Measurements from ENCODE around the gene C15orf62.

Gene C15orf62

DNA sequence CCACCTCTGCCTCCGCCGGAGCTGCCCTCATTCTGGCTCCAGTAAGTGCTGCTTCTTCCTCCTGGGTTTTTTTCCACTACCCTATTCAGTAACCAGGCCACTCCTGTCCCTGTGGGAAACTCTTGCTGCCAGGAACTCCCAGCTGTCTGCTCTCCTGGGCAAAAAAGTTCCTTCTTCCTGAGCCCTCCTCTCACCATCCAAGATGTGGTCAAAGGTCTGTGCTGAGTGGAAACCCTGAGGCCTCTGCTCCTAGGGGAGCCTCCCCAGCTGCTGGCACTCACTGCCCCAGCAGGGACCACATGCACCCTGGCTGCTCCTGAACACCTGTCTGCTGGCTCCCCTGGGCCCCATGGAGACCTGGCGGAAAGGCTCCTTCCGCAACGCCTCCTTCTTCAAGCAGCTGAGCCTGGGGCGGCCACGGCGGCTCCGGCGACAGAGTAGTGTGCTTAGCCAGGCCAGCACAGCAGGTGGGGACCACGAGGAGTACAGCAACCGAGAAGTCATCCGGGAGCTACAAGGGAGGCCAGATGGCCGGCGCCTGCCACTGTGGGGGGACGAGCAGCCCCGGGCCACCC lies 454 bp downstream of the C15orf62 start:
- Histone ChIP-seq H3K4me1 (ENCODE audit: control insufficient read depth, low read depth, low read length) (peaks cover 10% of the 10 kb centered on the region), H3K36me3 (ENCODE audit: control insufficient read depth, low read depth, low read length) (peaks cover 15% of the 10 kb centered on the region)

DNA sequence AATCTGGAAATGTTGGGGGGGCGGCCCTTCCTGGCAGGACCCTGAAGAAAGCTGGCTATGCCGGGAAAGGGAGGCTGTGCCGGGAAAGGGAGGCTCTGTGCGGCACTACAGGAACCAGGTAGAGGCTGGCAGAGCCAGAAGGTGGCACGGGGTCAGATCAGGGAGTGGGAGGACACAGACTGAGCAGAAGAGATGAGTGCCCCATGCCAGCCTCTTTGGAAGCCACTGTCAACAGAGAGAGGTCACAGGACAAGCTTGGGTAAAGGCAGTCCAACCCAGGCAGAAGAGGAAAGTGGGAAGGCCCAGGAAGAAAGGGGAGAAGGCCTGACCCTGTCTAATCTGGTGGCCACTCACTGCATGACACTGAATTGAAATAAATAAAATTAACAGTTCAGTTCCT lies 1.5 kb downstream of the C15orf62 start:
- peaks cover 1% of the 10 kb centered on the region for H3K4me1 ChIP-seq (ENCODE audit: control insufficient read depth, low read depth, low read length)
- H3K27me3 ChIP-seq (ENCODE audit: control insufficient read depth, insufficient read depth, low read length) = no peaks in the 10 kb centered on the region
- no peak overlapping the region for H3K27ac ChIP-seq (ENCODE audit: low read length)
- H3K36me3 ChIP-seq (ENCODE audit: control insufficient read depth, low read depth, low read length) = peaks cover 24% of the 10 kb centered on the region
- no peak overlapping the region for H3K4me3 ChIP-seq (ENCODE audit: low read length)
- no peak overlapping the region for H3K9ac ChIP-seq (ENCODE audit: low read length)
- H3K9me3 ChIP-seq (ENCODE audit: control insufficient read depth, low read depth, low read length) = no peaks in the 10 kb centered on the region

More for the DNA sequence above, 454 bp downstream of the C15orf62 start:
- no peak overlapping the region for H3K9ac ChIP-seq (ENCODE audit: low read length)
- H3K9me3 ChIP-seq (ENCODE audit: control insufficient read depth, low read depth, low read length) = no peaks in the 10 kb centered on the region
- H3K27me3 ChIP-seq (ENCODE audit: control insufficient read depth, insufficient read depth, low read length) = no peaks in the 10 kb centered on the region
- H3K27ac ChIP-seq (ENCODE audit: low read length) = no peak overlapping the region
- no peak overlapping the region for H3K4me3 ChIP-seq (ENCODE audit: low read length)

DNA sequence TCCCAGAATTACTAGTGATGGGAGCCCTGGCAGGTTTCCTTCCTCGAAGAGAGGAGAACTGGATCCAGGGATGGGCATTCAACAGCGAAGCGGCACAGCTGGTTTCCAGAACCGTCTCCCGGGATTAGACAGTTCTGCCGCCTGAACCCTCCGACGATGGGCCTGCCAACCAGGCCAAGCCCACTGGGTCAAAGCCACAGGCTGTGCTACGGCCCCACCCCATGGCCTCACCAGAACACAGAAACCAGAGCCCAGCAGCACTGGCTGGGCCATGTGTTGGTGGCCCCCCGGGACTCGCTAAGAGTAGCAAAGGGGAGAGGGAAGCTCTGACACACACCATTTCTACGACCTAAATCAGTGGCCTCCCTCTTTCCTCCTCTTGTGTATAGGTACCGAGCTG lies 2.2 kb downstream of the C15orf62 start:
- Histone ChIP-seq H3K4me3 (ENCODE audit: low read length) (no peak overlapping the region), H3K27ac (ENCODE audit: low read length) (no peak overlapping the region), H3K9ac (ENCODE audit: low read length) (no peak overlapping the region), H3K36me3 (ENCODE audit: control insufficient read depth, low read depth, low read length) (peaks cover 31% of the 10 kb centered on the region), H3K9me3 (ENCODE audit: control insufficient read depth, low read depth, low read length) (no peaks in the 10 kb centered on the region), H3K27me3 (ENCODE audit: control insufficient read depth, insufficient read depth, low read length) (no peaks in the 10 kb centered on the region), H3K4me1 (ENCODE audit: control insufficient read depth, low read depth, low read length) (no peaks in the 10 kb centered on the region)

DNA sequence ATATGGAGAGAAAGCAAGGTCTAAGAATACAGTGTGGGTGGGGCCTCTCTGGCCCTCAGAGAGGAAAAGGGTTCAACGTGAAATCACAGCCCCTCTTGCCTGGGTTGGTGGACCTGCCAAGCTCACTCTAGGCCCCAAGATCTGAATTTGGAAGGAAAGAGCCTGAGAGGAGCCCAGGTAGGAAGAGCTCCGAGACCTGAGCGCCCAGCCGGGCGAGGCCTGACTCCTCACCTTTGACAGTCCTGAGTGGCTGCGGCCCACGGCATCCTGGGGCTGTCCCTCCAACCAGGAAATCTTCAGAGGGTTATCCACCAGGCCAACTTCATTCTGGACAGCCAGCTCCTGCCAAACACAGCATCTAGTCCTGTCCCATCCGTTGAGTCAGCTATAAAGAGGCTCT lies 3.7 kb downstream of the C15orf62 start:
- Histone ChIP-seq H3K27me3 (ENCODE audit: control insufficient read depth, insufficient read depth, low read length) (no peaks in the 10 kb centered on the region), H3K36me3 (ENCODE audit: control insufficient read depth, low read depth, low read length) (peaks cover 37% of the 10 kb centered on the region), H3K9ac (ENCODE audit: low read length) (no peak overlapping the region), H3K27ac (ENCODE audit: low read length) (no peak overlapping the region), H3K4me3 (ENCODE audit: low read length) (no peak overlapping the region), H3K9me3 (ENCODE audit: control insufficient read depth, low read depth, low read length) (no peaks in the 10 kb centered on the region), H3K4me1 (ENCODE audit: control insufficient read depth, low read depth, low read length) (no peaks in the 10 kb centered on the region)

DNA sequence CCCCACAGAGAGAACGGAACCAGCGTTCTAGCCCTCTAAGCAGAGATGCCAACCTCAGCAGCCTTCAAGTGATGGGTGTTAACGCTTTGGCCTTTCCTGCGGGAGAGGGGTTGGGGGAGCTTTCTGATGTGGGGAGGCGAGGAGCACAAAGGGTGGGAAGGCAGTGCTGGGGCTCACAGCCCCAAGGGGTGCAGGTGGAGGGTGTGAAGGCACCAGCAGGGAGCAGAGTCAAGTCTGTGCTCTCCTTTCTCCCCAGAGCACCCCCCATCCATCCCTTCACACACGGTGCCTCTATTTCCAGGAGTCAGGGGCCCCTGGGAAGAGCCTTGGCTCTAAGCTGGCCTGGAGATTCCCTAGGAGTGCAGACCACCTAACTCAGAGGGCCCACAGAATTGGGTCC lies 4.1 kb downstream of the C15orf62 start:
- Histone ChIP-seq H3K36me3 (ENCODE audit: control insufficient read depth, low read depth, low read length) (peaks cover 41% of the 10 kb centered on the region), H3K9me3 (ENCODE audit: control insufficient read depth, low read depth, low read length) (no peaks in the 10 kb centered on the region), H3K9ac (ENCODE audit: low read length) (no peak overlapping the region), H3K27me3 (ENCODE audit: control insufficient read depth, insufficient read depth, low read length) (no peaks in the 10 kb centered on the region), H3K4me1 (ENCODE audit: control insufficient read depth, low read depth, low read length) (no peaks in the 10 kb centered on the region), H3K4me3 (ENCODE audit: low read length) (no peak overlapping the region), H3K27ac (ENCODE audit: low read length) (no peak overlapping the region)

DNA sequence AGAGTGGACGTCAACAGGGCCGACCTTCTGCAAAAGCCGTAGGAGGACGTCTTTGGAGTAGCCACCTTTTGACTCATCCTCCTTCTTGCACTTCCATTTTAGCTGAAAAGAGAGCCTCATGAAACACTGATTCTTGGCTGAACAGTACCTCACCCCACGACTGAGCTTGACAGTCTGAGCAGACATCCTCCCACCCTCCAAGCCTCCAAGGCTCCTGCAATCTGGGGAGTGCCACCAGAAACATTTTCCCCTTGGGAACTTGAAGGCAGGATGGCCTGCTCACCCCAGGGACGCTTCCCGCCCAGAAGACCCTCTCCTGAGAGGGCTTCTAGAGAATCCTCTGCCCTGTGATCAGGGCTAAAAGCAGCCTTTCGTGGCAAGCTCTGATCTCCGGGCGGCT lies 5.2 kb downstream of the C15orf62 start:
- peaks cover 48% of the 10 kb centered on the region for H3K36me3 ChIP-seq (ENCODE audit: control insufficient read depth, low read depth, low read length)
- no peak overlapping the region for H3K27ac ChIP-seq (ENCODE audit: low read length)
- H3K4me3 ChIP-seq (ENCODE audit: low read length) = no peak overlapping the region
- no peaks in the 10 kb centered on the region for H3K9me3 ChIP-seq (ENCODE audit: control insufficient read depth, low read depth, low read length)
- no peaks in the 10 kb centered on the region for H3K4me1 ChIP-seq (ENCODE audit: control insufficient read depth, low read depth, low read length)
- no peak overlapping the region for H3K9ac ChIP-seq (ENCODE audit: low read length)
- H3K27me3 ChIP-seq (ENCODE audit: control insufficient read depth, insufficient read depth, low read length) = no peaks in the 10 kb centered on the region

DNA sequence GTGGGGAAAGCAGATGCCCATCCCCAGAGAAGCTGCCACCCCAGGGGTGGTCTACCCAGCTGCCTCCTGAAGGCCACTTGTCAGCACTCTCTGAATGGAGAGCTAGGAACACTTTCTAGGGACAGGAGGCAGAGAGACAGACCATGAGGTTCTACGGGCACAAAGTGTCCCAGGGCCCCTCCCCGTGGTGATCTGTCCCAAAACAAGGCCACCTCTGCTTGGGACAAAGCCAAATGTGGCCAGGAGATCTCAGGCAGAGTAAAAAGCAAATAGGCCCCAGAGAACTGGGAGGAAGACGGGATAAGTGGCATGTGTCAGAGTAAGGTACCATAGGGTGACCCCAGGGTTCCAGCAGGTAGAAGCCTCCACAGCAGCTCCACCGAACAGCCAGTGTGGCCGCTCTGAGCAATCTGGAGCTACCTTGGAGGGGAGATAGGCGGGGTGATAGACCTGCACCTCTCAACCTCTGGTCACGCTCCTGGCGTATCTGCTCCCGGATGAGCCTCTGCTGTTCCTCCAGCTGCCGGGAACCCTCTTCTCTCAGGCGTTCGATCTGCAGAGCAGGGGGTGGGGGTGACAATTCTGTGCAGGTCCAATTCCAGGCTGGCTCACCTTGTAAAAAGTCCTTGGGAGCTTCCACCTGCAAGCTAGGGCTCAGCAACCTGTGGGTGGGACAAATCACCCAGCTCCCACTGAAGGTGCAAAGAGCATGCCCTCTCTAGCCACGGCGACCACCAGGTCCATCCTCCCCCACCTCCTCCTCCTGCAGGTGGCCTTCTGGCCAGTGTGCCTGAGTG lies 6.2 kb downstream of the C15orf62 start:
- no peak overlapping the region for H3K4me3 ChIP-seq (ENCODE audit: low read length)
- no peaks in the 10 kb centered on the region for H3K27me3 ChIP-seq (ENCODE audit: control insufficient read depth, insufficient read depth, low read length)
- no peak overlapping the region for H3K27ac ChIP-seq (ENCODE audit: low read length)
- H3K4me1 ChIP-seq (ENCODE audit: control insufficient read depth, low read depth, low read length) = no peaks in the 10 kb centered on the region
- no peak overlapping the region for H3K9ac ChIP-seq (ENCODE audit: low read length)
- no peaks in the 10 kb centered on the region for H3K9me3 ChIP-seq (ENCODE audit: control insufficient read depth, low read depth, low read length)
- H3K36me3 ChIP-seq (ENCODE audit: control insufficient read depth, low read depth, low read length) = peaks cover 48% of the 10 kb centered on the region

DNA sequence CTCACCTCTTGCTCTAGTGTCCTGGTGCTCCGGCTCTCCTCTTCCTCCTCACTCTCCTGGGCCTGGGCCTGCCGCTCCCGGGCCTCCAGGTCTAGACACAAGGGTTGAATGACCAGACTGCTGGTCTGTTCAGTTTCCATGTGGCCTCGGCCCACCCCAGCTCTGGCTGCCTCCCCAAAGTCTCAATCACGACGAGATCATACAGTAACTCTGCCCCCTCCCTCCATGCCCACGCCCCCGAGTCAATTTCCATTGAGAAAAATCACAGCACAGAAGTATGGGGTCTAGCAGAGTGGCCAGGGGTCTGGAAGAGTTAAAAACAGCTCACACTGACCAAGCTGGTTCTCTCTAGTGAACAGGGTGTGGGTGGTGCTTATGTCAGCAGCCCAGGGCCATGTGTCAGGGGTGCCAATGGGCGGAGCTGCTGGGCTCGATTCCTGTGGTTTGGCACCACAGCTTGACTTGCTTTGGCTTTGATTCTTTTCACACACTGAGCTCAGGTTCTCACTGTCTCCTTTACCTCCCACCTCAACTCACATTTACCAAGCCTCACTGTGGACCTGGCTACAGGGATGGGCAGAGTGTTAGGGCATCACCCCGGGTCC lies 6.9 kb downstream of the C15orf62 start:
- no peak overlapping the region for H3K9ac ChIP-seq (ENCODE audit: low read length)
- H3K9me3 ChIP-seq (ENCODE audit: control insufficient read depth, low read depth, low read length) = no peaks in the 10 kb centered on the region
- no peak overlapping the region for H3K4me3 ChIP-seq (ENCODE audit: low read length)
- no peaks in the 10 kb centered on the region for H3K27me3 ChIP-seq (ENCODE audit: control insufficient read depth, insufficient read depth, low read length)
- peaks cover 48% of the 10 kb centered on the region for H3K36me3 ChIP-seq (ENCODE audit: control insufficient read depth, low read depth, low read length)
- H3K4me1 ChIP-seq (ENCODE audit: control insufficient read depth, low read depth, low read length) = no peaks in the 10 kb centered on the region
- H3K27ac ChIP-seq (ENCODE audit: low read length) = no peak overlapping the region

DNA sequence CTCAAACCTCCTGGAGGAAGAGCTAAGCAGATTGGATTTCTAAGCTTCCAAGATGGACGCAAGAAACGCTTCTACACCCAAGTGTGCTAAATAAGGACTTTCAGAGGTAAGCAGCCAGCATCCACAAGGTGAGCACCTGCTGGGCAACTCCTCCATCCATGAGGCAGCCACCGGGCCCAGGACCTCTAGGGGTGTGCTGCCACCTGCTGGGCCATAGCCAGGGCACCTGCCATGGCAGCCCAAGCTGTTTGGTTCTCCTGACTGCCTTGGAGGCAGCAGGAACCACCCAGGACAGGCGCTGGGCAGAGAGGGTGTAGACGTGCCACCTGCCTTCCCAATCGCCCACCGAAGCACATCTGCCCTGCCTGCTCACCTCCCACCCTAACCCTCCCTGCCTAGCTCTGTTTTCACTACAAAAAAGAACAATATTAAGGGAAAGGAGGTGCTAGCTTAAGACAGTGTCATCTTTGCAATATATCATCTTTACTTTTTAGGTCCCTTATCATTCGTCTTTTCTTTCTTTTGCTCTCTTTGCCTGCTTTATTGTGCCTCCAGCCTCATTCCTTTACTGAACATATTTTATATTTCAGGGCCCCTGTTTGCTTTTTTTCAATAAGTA lies 12.9 kb downstream of the C15orf62 start:
- Histone ChIP-seq H3K9ac (ENCODE audit: low read length) (no peak overlapping the region), H3K9me3 (ENCODE audit: control insufficient read depth, low read depth, low read length) (no peaks in the 10 kb centered on the region), H3K27me3 (ENCODE audit: control insufficient read depth, insufficient read depth, low read length) (no peaks in the 10 kb centered on the region), H3K4me3 (ENCODE audit: low read length) (no peak overlapping the region), H3K27ac (ENCODE audit: low read length) (no peak overlapping the region), H3K36me3 (ENCODE audit: control insufficient read depth, low read depth, low read length) (peaks cover 14% of the 10 kb centered on the region), H3K4me1 (ENCODE audit: control insufficient read depth, low read depth, low read length) (peaks cover 15% of the 10 kb centered on the region)

DNA sequence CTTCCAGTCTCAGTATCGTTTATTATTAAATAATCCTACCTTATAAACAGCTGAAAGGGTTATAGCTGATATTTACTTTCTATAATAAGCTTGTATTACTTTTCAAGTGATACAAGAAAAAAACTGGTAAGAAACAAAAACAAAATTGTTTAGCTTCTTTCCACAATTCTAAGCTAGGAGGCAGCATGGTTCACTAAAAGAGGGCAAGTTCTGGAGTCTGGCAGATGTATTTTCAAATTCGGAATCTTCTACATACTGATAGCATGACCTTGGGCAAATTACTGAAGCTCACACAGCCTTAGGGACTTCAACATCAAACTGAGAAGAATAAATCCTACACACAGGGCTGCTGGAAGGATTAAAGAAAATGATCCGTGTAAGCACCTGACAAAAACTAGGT lies 15.4 kb downstream of the C15orf62 start:
- no peaks in the 10 kb centered on the region for H3K27me3 ChIP-seq (ENCODE audit: control insufficient read depth, insufficient read depth, low read length)
- no peak overlapping the region for H3K4me3 ChIP-seq (ENCODE audit: low read length)
- no peak overlapping the region for H3K9ac ChIP-seq (ENCODE audit: low read length)
- H3K9me3 ChIP-seq (ENCODE audit: control insufficient read depth, low read depth, low read length) = no peaks in the 10 kb centered on the region
- H3K36me3 ChIP-seq (ENCODE audit: control insufficient read depth, low read depth, low read length) = no peaks in the 10 kb centered on the region
- no peak overlapping the region for H3K27ac ChIP-seq (ENCODE audit: low read length)
- peaks cover 24% of the 10 kb centered on the region for H3K4me1 ChIP-seq (ENCODE audit: control insufficient read depth, low read depth, low read length)

DNA sequence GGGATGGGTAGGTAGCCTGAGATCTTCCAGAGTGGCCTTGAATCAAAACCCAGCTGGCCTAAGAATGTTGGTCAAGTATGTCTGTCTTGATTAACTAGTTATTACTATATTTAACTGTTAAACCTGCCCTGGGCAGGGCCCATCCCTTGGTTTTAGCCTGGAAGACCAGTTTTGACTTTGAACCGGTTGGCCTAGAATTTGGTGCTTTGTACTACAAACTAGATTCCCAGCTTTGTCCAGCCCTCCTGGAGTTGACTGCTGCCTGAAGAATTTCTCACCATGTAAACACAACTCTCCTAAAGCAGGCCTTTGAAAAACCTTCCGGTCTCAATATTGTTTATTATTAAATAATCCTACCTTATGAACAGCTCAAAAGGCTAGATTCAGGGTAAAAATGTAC lies 16.0 kb downstream of the C15orf62 start:
- Histone ChIP-seq H3K9ac (ENCODE audit: low read length) (no peak overlapping the region), H3K36me3 (ENCODE audit: control insufficient read depth, low read depth, low read length) (no peaks in the 10 kb centered on the region), H3K4me3 (ENCODE audit: low read length) (no peak overlapping the region), H3K9me3 (ENCODE audit: control insufficient read depth, low read depth, low read length) (no peaks in the 10 kb centered on the region), H3K27me3 (ENCODE audit: control insufficient read depth, insufficient read depth, low read length) (no peaks in the 10 kb centered on the region), H3K4me1 (ENCODE audit: control insufficient read depth, low read depth, low read length) (peaks cover 24% of the 10 kb centered on the region), H3K27ac (ENCODE audit: low read length) (no peak overlapping the region)

Data from iPS-18a (cell line).